Measurements from ENCODE around the gene TRABD2B. TPM values are rescaled to one million over a fixed set of nuclear protein-coding genes. Genes with fewer than 3 reads are reported as not detected.

The TRABD2B gene
- polyA plus RNA-seq, 1 of the 3 experiments (the other 2 are of a cell fraction), result 0.03 TPM

DNA sequence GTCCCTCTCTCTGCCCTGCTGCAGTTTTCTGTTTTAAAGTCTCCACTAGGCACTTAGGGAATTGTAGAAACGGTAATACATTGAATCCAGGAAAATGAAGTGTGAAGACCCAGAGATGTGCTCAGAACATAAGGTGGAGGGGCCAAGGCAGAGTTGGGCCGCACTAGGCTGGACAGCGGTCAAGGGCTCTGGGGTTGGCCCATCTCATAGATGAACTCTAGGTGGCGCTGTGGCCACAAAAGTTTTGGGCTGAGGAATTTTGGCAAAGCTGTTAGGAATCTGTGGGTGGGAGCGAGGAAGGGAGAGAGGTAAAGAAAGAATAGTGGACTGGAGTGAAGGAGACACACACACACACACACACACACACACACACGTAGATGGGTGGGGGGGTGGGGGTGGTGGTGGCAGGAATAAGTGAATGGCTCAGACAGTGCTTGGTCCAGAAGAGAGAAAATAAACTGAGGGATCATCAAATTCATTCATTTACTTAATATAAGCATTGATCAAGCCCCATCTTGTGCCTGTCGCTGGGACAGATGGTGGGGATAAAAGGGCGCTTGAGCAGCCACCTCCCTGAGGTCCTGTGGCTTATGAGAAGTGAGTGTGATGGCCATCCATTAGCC lies 258.5 kb downstream of the TRABD2B start:
- Histone ChIP-seq H3K27me3 (ENCODE audit: insufficient read depth) (no peaks in the 10 kb centered on the region), H3F3A (replicated peaks; ENCODE audit: insufficient read depth) (no peaks in the 10 kb centered on the region), H3K79me2 (ENCODE audit: insufficient read depth) (no peaks in the 10 kb centered on the region), H4K20me1 (ENCODE audit: insufficient read depth) (no peaks in the 10 kb centered on the region), H3K9ac (no peak overlapping the region), H3K9me2 (no peaks in the 10 kb centered on the region), H3K4me3 (ENCODE audit: low read depth in 2 of 2, low read length in 1 of 2) (no peak overlapping the region; a peak in 1 of 4 replicates), H2AFZ (ENCODE audit: low read depth) (no peak overlapping the region), H3K4me2 (no peak overlapping the region), H3K9me3 (no peaks in the 10 kb centered on the region), H3K27ac (ENCODE audit: low read depth in 2 of 2, low read length in 1 of 2) (no peak overlapping the region), H3K36me3 (replicated peaks in 1 of 2; ENCODE audit: control insufficient read depth in 1 of 2, insufficient read depth in 2 of 2, low read length in 1 of 2) (no peaks in the 10 kb centered on the region), H3K4me1 (ENCODE audit: control insufficient read depth in 1 of 2, insufficient read depth in 2 of 2, low read depth in 1 of 2, low read length in 1 of 2) (no peaks in the 10 kb centered on the region)
- WGBS (ENCODE audit: low lambda C conversion rate), result 24% methylated on average over 8 of the region's 8 CpGs
- ChIA-PET POLR2A (no interaction called here), CTCF (interaction anchor here (0.6 to 4.7 kb wide), 60 partner anchors 8 to 499 kb away, joined by 3 to 62 read pairs (median 4); partner anchors contain the start of gene TRABD2B)
- DNase-seq, result peak; percentile 74
- no peak for TF ChIP-seq MXI1 (IDR thresholded peaks at IDR 0.05; ENCODE audit: low read depth, low read length)
- peak; percentile 71 for TF ChIP-seq SMC3 (IDR thresholded peaks at IDR 0.05; ENCODE audit: low read depth, low read length)
- no peak for TF ChIP-seq GABPA (IDR thresholded peaks at IDR 0.05; ENCODE audit: low read depth)
- TF ChIP-seq USF1 (IDR thresholded peaks at IDR 0.05; ENCODE audit: borderline replicate concordance, low read depth), result no peak
- no peak for TF ChIP-seq NFIC (IDR thresholded peaks at IDR 0.05; ENCODE audit: borderline replicate concordance)
- TF ChIP-seq EP300 (IDR thresholded peaks at IDR 0.05; ENCODE audit: borderline replicate concordance in 1 of 2, low read depth in 1 of 2, low read length in 1 of 2), result no peak
- TF ChIP-seq FOXM1 (IDR thresholded peaks at IDR 0.05; ENCODE audit: low read depth), result no peak
- TF ChIP-seq POLR2AphosphoS5 (IDR thresholded peaks at IDR 0.05; ENCODE audit: low read depth, low read length), result no peak
- no peak for TF ChIP-seq RCOR1 (IDR thresholded peaks at IDR 0.05; ENCODE audit: low read length)
- peak; percentile 89 for TF ChIP-seq RAD21 (IDR thresholded peaks at IDR 0.05; ENCODE audit: low read length)
- TF ChIP-seq GATA2 (CRISPR knock-in tag; IDR thresholded peaks at IDR 0.05), result no peak
- no peak for TF ChIP-seq SIN3A (IDR thresholded peaks at IDR 0.05; ENCODE audit: borderline replicate concordance, low read depth, low read length)
- TF ChIP-seq CHD2 (IDR thresholded peaks at IDR 0.05; ENCODE audit: low read length, partially characterized antibody), result no peak
- TF ChIP-seq, protein P1, sequence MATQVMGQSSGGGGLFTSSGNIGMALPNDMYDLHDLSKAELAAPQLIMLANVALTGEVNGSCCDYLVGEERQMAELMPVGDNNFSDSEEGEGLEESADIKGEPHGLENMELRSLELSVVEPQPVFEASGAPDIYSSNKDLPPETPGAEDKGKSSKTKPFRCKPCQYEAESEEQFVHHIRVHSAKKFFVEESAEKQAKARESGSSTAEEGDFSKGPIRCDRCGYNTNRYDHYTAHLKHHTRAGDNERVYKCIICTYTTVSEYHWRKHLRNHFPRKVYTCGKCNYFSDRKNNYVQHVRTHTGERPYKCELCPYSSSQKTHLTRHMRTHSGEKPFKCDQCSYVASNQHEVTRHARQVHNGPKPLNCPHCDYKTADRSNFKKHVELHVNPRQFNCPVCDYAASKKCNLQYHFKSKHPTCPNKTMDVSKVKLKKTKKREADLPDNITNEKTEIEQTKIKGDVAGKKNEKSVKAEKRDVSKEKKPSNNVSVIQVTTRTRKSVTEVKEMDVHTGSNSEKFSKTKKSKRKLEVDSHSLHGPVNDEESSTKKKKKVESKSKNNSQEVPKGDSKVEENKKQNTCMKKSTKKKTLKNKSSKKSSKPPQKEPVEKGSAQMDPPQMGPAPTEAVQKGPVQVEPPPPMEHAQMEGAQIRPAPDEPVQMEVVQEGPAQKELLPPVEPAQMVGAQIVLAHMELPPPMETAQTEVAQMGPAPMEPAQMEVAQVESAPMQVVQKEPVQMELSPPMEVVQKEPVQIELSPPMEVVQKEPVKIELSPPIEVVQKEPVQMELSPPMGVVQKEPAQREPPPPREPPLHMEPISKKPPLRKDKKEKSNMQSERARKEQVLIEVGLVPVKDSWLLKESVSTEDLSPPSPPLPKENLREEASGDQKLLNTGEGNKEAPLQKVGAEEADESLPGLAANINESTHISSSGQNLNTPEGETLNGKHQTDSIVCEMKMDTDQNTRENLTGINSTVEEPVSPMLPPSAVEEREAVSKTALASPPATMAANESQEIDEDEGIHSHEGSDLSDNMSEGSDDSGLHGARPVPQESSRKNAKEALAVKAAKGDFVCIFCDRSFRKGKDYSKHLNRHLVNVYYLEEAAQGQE (IDR thresholded peaks at IDR 0.05; ENCODE audit: low read depth, low read length), result peak; percentile 89
- peak; percentile 70 for TF ChIP-seq CTCF (IDR thresholded peaks at IDR 0.05)
- no peak for TF ChIP-seq YY1 (IDR thresholded peaks at IDR 0.05; ENCODE audit: low read depth)
- TF ChIP-seq, protein P2, sequence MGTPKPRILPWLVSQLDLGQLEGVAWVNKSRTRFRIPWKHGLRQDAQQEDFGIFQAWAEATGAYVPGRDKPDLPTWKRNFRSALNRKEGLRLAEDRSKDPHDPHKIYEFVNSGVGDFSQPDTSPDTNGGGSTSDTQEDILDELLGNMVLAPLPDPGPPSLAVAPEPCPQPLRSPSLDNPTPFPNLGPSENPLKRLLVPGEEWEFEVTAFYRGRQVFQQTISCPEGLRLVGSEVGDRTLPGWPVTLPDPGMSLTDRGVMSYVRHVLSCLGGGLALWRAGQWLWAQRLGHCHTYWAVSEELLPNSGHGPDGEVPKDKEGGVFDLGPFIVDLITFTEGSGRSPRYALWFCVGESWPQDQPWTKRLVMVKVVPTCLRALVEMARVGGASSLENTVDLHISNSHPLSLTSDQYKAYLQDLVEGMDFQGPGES (IDR thresholded peaks at IDR 0.05; ENCODE audit: low read depth, low read length), result no peak
- no peak for TF ChIP-seq TCF12 (IDR thresholded peaks at IDR 0.05)

Data from SK-N-SH (cell line).